Measurements from ENCODE around the gene ELL. TPM values are rescaled to one million over a fixed set of nuclear protein-coding genes. Genes with fewer than 3 reads are reported as not detected.

The ELL gene
- total RNA-seq, 1 experiment from 2014 or later, result 17.3 TPM

GRCh38 chr19:18457483-18458331, 64.2 kb downstream of the ELL start:
- Mint-ChIP-seq H3K4me1 (peaks cover under 1% of the 10 kb centered on the region; the same call in 1 of the 2 replicates), H3K36me3 (peaks cover 13% of the 10 kb centered on the region), H3K9me3 (no peaks in the 10 kb centered on the region), H3K27me3 (ENCODE audit: low read depth) (no peaks in the 10 kb centered on the region), H3K4me3 (no peak overlapping the region), H3K27ac (no peak overlapping the region)
- CTCF ChIA-PET, result interaction anchor here (0.6 to 1.1 kb wide), 3 partner anchors 12 to 458 kb away, joined by 3 to 4 read pairs (median 3); no protein-coding TSS in a partner anchor
- ATAC-seq (no peak), DNase-seq (ENCODE audit: low spot score) (no peak)
- TF ChIP-seq ETV6 (CRISPR knock-in tag; IDR thresholded peaks at IDR 0.05) (no peak), ESRRA (CRISPR knock-in tag; IDR thresholded peaks at IDR 0.05; ENCODE audit: borderline replicate concordance) (no peak), ATF6 (CRISPR knock-in tag; IDR thresholded peaks at IDR 0.05) (no peak), MYBL2 (CRISPR knock-in tag; IDR thresholded peaks at IDR 0.05) (no peak), CREB1 (CRISPR knock-in tag; IDR thresholded peaks at IDR 0.05) (no peak), NR3C1 (CRISPR knock-in tag; conservative IDR thresholded peaks at IDR 0.05; ENCODE audit: low read depth) (no peak), ZNF121 (CRISPR knock-in tag; IDR thresholded peaks at IDR 0.05) (no peak), ATF3 (CRISPR knock-in tag; conservative IDR thresholded peaks at IDR 0.05) (no peak), SMAD3 (CRISPR knock-in tag; IDR thresholded peaks at IDR 0.05; ENCODE audit: borderline replicate concordance) (no peak), HMGXB4 (CRISPR knock-in tag; IDR thresholded peaks at IDR 0.05) (no peak), NFYB (CRISPR knock-in tag; conservative IDR thresholded peaks at IDR 0.05; ENCODE audit: low read depth) (no peak), AR (CRISPR knock-in tag; IDR thresholded peaks at IDR 0.05) (no peak), OVOL2 (CRISPR knock-in tag; IDR thresholded peaks at IDR 0.05; ENCODE audit: borderline replicate concordance) (no peak), JUN (CRISPR knock-in tag; IDR thresholded peaks at IDR 0.05) (no peak), NR1H2 (CRISPR knock-in tag; IDR thresholded peaks at IDR 0.05) (no peak), KAT7 (CRISPR knock-in tag; IDR thresholded peaks at IDR 0.05; ENCODE audit: borderline replicate concordance) (no peak), FOXP1 (CRISPR knock-in tag; IDR thresholded peaks at IDR 0.05; ENCODE audit: borderline replicate concordance) (no peak), ATF2 (CRISPR knock-in tag; IDR thresholded peaks at IDR 0.05; ENCODE audit: borderline replicate concordance, low read depth) (no peak)
- POLR2A ChIA-PET, result no interaction called here
